K562 (cell line): ENCODE measurements around the gene COL15A1. TPM values are rescaled to one million over a fixed set of nuclear protein-coding genes. Genes with fewer than 3 reads are reported as not detected.

Source experiments
- CXXC5 ChIP-seq: fragments of 250-450 bp; sonication (Bioruptor Pico); IDR thresholded peaks from 2 replicates; pipeline ENCODE4 v1.8.0; 2022; ENCODE audit warnings: inconsistent platforms, mild to moderate bottlenecking, moderate library complexity
- EP400 ChIP-seq: fragments of 450-650 bp; IDR thresholded peaks from 2 replicates; pipeline ENCODE4 v1.6.1; 2017; ENCODE audit warnings: antibody characterized with exemption, mild to moderate bottlenecking, moderate library complexity
- GABPA ChIP-seq: fragments of 200-800 bp; sonication (Bioruptor generic); conservative IDR thresholded peaks from 2 replicates; pipeline ENCODE4 v1.6.1; 2016; ENCODE audit warnings: low read depth, missing genetic modification characterization, missing compliant biosample characterization
- MTA3 ChIP-seq: fragments of 450-650 bp; formaldehyde crosslinking; IDR thresholded peaks from 2 replicates; pipeline ENCODE4 v1.6.1; 2017; ENCODE audit warnings: mild to moderate bottlenecking, borderline replicate concordance
- OTX1 ChIP-seq: fragments of 450-650 bp; formaldehyde crosslinking; IDR thresholded peaks from 2 replicates; pipeline ENCODE4 v1.4.0; 2022; ENCODE audit warnings: mild to moderate bottlenecking
- POLR2A ChIP-seq: fragments of 450-650 bp; conservative IDR thresholded peaks from 2 replicates; pipeline ENCODE4 v1.6.1; 2016
- RNF2 ChIP-seq: sonication (generic); IDR thresholded peaks from 2 replicates; pipeline ENCODE4 v1.6.1; 2016
- SMARCB1 ChIP-seq: IDR thresholded peaks from 2 replicates; pipeline ENCODE4 v1.6.1; 2011; ENCODE audit warnings: improper control_type of control experiment, low read depth; ENCODE audit not compliant: insufficient read length
- SOX6 ChIP-seq: fragments of 450-650 bp; IDR thresholded peaks from 2 replicates; pipeline ENCODE4 v1.6.1; 2014; ENCODE audit warnings: mild to moderate bottlenecking
- SRSF3 ChIP-seq: fragments of 200-400 bp; formaldehyde crosslinking; IDR thresholded peaks from 2 replicates; pipeline ENCODE4 v1.6.1; 2016; ENCODE audit warnings: mild to moderate bottlenecking, low read length, moderate library complexity; ENCODE audit not compliant: insufficient read depth
- SUPT5H ChIP-seq: fragments of 450-650 bp; IDR thresholded peaks from 2 replicates; pipeline ENCODE4 v1.6.1; 2016
- YY1 ChIP-seq, 3 experiments: IDR thresholded peaks; 2 replicates each; pipeline ENCODE4 v1.6.1; 2011; ENCODE audit warnings: low read length in 2 of 3, mild to moderate bottlenecking in 2 of 3, moderate library complexity in 2 of 3, borderline replicate concordance in 1 of 3, control low read depth in 1 of 3, low read depth in 1 of 3; ENCODE audit not compliant: insufficient read depth in 3 of 3, insufficient replicate concordance in 2 of 3, control insufficient read depth in 1 of 3, insufficient read length in 1 of 3; ENCODE audit errors: extremely low read depth in 1 of 3
- polyA plus RNA-seq, 8 experiments: library from polyadenylated mRNA; depleted of rRNA in 4 of 8; stranded (reverse) in 5 of 8; unstranded in 3 of 8; fragments of >200 nt; fragmentation: Nextera tagmentation in 2 of 8; fragmentation: Illumina TruSeq in 1 of 8; extraction: Ambion mirVana in 2 of 8; extraction: Trizol in 1 of 8; gene quantifications; 2 replicates each; pipeline versions ENCODE4 v1.2.1 to v1.2.3, GENCODE V29; 2011 to 2014; ENCODE audit warnings: inconsistent platforms in 1 of 8, missing spikeins in 1 of 8
- total RNA-seq, 7 experiments: library from RNA; depleted of rRNA in 6 of 7; stranded (reverse); fragments of >200 nt in 6 of 7; fragmentation: Illumina TruSeq in 2 of 7; extraction: Trizol in 2 of 7; gene quantifications; 2 replicates each; pipeline versions ENCODE4 v1.2.1 to v1.2.3, GENCODE V29; 2011 to 2021; ENCODE audit warnings: low replicate concordance in 1 of 7
- TF ChIP-seq, protein P1 (sequence below): sonication (generic); formaldehyde crosslinking; IDR thresholded peaks from 2 replicates; pipeline ENCODE4 v1.8.1; 2023; ENCODE audit warnings: missing genetic modification reagents, mild to moderate bottlenecking, borderline replicate concordance
- TF ChIP-seq, protein P2 (sequence below): sonication (generic); formaldehyde crosslinking; IDR thresholded peaks from 2 replicates; pipeline ENCODE4 v1.8.0; 2022; ENCODE audit warnings: mild to moderate bottlenecking, missing genetic modification reagents
- TF ChIP-seq, protein P3 (sequence below): sonication (generic); formaldehyde crosslinking; IDR thresholded peaks from 2 replicates; pipeline ENCODE4 v1.8.0; 2022; ENCODE audit warnings: missing genetic modification reagents, mild to moderate bottlenecking, borderline replicate concordance
- TF ChIP-seq, protein P4 (sequence below): fragments of 450-650 bp; IDR thresholded peaks from 2 replicates; pipeline ENCODE4 v1.6.1; 2018; ENCODE audit warnings: mild to moderate bottlenecking, low read depth; ENCODE audit not compliant: partially characterized antibody
- TF ChIP-seq, protein P5 (sequence below), 2 experiments: fragments of 200-800 bp in 1 of 2; sonication (Bioruptor generic) in 1 of 2; sonication (generic) in 1 of 2; formaldehyde crosslinking in 1 of 2; IDR thresholded peaks in 1 of 2; conservative IDR thresholded peaks in 1 of 2; 2 replicates each; pipeline versions ENCODE4 v1.5.0 to v1.6.1; 2016 to 2020; ENCODE audit warnings: missing compliant biosample characterization in 1 of 2, missing genetic modification characterization in 1 of 2, missing genetic modification reagents in 1 of 2

Gene COL15A1
- total and polyA plus RNA-seq, 9 of the 15 experiments (the other 6 are each of a cell fraction or from before 2014, with no cell fraction given) = 0.46 to 5.1 (median 2.6) TPM

DNA sequence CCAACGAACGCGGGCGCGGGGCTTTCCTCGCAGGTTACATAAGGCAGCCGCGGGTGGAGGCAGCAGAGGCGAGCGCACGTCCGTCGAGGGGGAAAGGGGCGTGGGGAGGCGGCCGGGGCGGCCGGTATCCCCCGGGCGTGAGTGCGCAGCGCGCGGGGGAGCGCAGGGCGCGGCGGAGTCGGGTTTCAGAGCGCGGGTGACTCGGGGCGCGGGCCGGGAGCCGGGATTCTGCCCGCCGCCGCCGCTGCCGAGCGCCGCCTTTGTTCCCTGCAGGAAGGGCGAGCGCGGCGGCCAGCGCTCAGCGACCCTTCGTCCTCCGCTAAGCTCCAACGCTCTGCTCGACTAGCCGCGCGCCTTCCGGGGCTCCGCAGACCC is at the start of gene COL15A1 (continued):
- TF ChIP-seq RNF2 (no peak), SMARCB1 (no peak), SRSF3 (no peak), SOX6 (no peak), POLR2A (no peak), GABPA (tag) (no peak), YY1 (IDR thresholded peaks at IDR 0.05; ENCODE audit: borderline replicate concordance in 1 of 3, control insufficient read depth in 1 of 3, extremely low read depth in 1 of 3, insufficient read depth in 3 of 3, insufficient read length in 1 of 3, insufficient replicate concordance in 2 of 3, low read depth in 1 of 3, low read length in 2 of 3) (no peak), MTA3 (0 out of 2 replicates have a peak, but pooled peaks have one; percentile 37), SUPT5H (no peak), OTX1 (CRISPR knock-in tag) (no peak), CXXC5 (peak; percentile 82), EP400 (no peak)
- TF ChIP-seq, protein P1, sequence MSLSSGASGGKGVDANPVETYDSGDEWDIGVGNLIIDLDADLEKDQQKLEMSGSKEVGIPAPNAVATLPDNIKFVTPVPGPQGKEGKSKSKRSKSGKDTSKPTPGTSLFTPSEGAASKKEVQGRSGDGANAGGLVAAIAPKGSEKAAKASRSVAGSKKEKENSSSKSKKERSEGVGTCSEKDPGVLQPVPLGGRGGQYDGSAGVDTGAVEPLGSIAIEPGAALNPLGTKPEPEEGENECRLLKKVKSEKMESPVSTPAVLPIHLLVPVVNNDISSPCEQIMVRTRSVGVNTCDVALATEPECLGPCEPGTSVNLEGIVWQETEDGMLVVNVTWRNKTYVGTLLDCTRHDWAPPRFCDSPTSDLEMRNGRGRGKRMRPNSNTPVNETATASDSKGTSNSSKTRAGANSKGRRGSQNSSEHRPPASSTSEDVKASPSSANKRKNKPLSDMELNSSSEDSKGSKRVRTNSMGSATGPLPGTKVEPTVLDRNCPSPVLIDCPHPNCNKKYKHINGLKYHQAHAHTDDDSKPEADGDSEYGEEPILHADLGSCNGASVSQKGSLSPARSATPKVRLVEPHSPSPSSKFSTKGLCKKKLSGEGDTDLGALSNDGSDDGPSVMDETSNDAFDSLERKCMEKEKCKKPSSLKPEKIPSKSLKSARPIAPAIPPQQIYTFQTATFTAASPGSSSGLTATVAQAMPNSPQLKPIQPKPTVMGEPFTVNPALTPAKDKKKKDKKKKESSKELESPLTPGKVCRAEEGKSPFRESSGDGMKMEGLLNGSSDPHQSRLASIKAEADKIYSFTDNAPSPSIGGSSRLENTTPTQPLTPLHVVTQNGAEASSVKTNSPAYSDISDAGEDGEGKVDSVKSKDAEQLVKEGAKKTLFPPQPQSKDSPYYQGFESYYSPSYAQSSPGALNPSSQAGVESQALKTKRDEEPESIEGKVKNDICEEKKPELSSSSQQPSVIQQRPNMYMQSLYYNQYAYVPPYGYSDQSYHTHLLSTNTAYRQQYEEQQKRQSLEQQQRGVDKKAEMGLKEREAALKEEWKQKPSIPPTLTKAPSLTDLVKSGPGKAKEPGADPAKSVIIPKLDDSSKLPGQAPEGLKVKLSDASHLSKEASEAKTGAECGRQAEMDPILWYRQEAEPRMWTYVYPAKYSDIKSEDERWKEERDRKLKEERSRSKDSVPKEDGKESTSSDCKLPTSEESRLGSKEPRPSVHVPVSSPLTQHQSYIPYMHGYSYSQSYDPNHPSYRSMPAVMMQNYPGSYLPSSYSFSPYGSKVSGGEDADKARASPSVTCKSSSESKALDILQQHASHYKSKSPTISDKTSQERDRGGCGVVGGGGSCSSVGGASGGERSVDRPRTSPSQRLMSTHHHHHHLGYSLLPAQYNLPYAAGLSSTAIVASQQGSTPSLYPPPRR (CRISPR knock-in tag) = no peak
- TF ChIP-seq, protein P2, sequence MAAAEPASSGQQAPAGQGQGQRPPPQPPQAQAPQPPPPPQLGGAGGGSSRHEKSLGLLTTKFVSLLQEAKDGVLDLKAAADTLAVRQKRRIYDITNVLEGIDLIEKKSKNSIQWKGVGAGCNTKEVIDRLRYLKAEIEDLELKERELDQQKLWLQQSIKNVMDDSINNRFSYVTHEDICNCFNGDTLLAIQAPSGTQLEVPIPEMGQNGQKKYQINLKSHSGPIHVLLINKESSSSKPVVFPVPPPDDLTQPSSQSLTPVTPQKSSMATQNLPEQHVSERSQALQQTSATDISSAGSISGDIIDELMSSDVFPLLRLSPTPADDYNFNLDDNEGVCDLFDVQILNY (CRISPR knock-in tag) = no peak
- TF ChIP-seq, protein P3, sequence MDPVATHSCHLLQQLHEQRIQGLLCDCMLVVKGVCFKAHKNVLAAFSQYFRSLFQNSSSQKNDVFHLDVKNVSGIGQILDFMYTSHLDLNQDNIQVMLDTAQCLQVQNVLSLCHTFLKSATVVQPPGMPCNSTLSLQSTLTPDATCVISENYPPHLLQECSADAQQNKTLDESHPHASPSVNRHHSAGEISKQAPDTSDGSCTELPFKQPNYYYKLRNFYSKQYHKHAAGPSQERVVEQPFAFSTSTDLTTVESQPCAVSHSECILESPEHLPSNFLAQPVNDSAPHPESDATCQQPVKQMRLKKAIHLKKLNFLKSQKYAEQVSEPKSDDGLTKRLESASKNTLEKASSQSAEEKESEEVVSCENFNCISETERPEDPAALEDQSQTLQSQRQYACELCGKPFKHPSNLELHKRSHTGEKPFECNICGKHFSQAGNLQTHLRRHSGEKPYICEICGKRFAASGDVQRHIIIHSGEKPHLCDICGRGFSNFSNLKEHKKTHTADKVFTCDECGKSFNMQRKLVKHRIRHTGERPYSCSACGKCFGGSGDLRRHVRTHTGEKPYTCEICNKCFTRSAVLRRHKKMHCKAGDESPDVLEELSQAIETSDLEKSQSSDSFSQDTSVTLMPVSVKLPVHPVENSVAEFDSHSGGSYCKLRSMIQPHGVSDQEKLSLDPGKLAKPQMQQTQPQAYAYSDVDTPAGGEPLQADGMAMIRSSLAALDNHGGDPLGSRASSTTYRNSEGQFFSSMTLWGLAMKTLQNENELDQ (CRISPR knock-in tag) = no peak
- TF ChIP-seq, protein P4, sequence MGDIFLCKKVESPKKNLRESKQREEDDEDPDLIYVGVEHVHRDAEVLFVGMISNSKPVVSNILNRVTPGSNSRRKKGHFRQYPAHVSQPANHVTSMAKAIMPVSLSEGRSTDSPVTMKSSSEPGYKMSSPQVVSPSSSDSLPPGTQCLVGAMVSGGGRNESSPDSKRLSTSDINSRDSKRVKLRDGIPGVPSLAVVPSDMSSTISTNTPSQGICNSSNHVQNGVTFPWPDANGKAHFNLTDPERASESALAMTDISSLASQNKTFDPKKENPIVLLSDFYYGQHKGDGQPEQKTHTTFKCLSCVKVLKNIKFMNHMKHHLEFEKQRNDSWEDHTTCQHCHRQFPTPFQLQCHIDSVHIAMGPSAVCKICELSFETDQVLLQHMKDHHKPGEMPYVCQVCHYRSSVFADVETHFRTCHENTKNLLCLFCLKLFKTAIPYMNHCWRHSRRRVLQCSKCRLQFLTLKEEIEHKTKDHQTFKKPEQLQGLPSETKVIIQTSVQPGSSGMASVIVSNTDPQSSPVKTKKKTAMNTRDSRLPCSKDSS = no peak
- TF ChIP-seq, protein P5, sequence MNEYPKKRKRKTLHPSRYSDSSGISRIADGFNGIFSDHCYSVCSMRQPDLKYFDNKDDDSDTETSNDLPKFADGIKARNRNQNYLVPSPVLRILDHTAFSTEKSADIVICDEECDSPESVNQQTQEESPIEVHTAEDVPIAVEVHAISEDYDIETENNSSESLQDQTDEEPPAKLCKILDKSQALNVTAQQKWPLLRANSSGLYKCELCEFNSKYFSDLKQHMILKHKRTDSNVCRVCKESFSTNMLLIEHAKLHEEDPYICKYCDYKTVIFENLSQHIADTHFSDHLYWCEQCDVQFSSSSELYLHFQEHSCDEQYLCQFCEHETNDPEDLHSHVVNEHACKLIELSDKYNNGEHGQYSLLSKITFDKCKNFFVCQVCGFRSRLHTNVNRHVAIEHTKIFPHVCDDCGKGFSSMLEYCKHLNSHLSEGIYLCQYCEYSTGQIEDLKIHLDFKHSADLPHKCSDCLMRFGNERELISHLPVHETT (CRISPR knock-in tag; conservative IDR thresholded peaks at IDR 0.05 in 1 of 2, IDR thresholded peaks at IDR 0.05 in 1 of 2) = 0 out of 4 replicates have a peak, but pooled peaks of 1 of the 2 experiments have one; percentile 35
